HCT116 (cell line): ENCODE data around the gene NPNT. TPM values are rescaled to one million over a fixed set of nuclear protein-coding genes. Genes with fewer than 3 reads are reported as not detected.

ENCODE experiments used
- ATAC-seq: fragments of 200-7000 bp; cut with Tn5 transposase; 2 replicates; pipeline ENCODE4 v1.9.1; 2020; ENCODE audit warnings: mild to moderate bottlenecking, moderate library complexity
- BruUV-seq: library from RNA; stranded (reverse); fragments of 400-500 nt; replicated peaks from 2 replicates; lab custom pipeline; 2021; lab: Mats Ljungman, UMichigan
- CTCF ChIA-PET: fragments of 300-600 bp; sonication (Branson Sonifier 250); formaldehyde crosslinking; loops from one replicate; lab custom pipeline; 2021; ENCODE audit warnings: antibody characterized with exemption; lab: Charles Lee
- POLR2A ChIA-PET: fragments of 300-600, 350-600 bp; sonication (Branson Sonifier 250); formaldehyde crosslinking; loops from one replicate; lab custom pipeline; 2021; ENCODE audit warnings: antibody characterized with exemption; lab: Charles Lee
- RAD21 ChIA-PET, 2 experiments: fragments of 300-600 bp; sonication (Branson Sonifier 250); formaldehyde crosslinking; loops; one replicate each; lab custom pipeline; 2023; ENCODE audit warnings: low total read pairs in 2 of 2; ENCODE audit not compliant: uncharacterized antibody in 2 of 2, unreplicated experiment in 2 of 2, low non-redundant PET in 1 of 2; lab: Charles Lee
- DNase-seq: peaks from one replicate; pipeline ENCODE4 v3.0.0-alpha.2; 2010; ENCODE audit warnings: low read depth, low spot score
- H2AFZ ChIP-seq: fragments of 200-600 bp; shearing (Covaris generic), sonication (generic); 2 replicates; pipeline ENCODE4 v1.6.1; 2017; ENCODE audit warnings: low read depth, mixed run types, mixed read lengths, antibody characterized with exemption, low read length; ENCODE audit not compliant: poor library complexity, severe bottlenecking
- H3K27ac ChIP-seq: 2 replicates; pipeline ENCODE4 v1.5.1; 2012; ENCODE audit warnings: low read depth, low read length
- H3K27me3 ChIP-seq: fragments of 200-600 bp; sonication (generic); 2 replicates; pipeline ENCODE4 v1.6.1; 2016; ENCODE audit warnings: mixed run types, low read length, mixed read lengths; ENCODE audit not compliant: insufficient read depth
- H3K36me3 ChIP-seq, 2 experiments: fragments of 200-500 bp in 1 of 2; fragments of 200-600 bp in 1 of 2; sonication (Bioruptor generic) in 1 of 2; sonication (generic) in 1 of 2; 2 replicates each; pipeline versions ENCODE4 v1.5.1 to v1.6.1; 2014 to 2016; ENCODE audit warnings: low read length in 2 of 2, inconsistent platforms in 1 of 2, mixed read lengths in 1 of 2, mixed run types in 1 of 2; ENCODE audit not compliant: insufficient read depth in 2 of 2, control insufficient read depth in 1 of 2
- H3K4me1 ChIP-seq, 2 experiments: fragments of 200-600 bp in 1 of 2; sonication (generic) in 1 of 2; 2 replicates each; pipeline versions ENCODE4 v1.5.1 to v1.6.1; 2012 to 2017; ENCODE audit warnings: low read length in 2 of 2, inconsistent platforms in 1 of 2, mild to moderate bottlenecking in 1 of 2, mixed read lengths in 1 of 2, mixed run types in 1 of 2, moderate library complexity in 1 of 2; ENCODE audit not compliant: insufficient read depth in 2 of 2, control insufficient read depth in 1 of 2
- H3K4me2 ChIP-seq: fragments of 200-600 bp; sonication (generic); 2 replicates; pipeline ENCODE4 v1.6.1; 2017; ENCODE audit warnings: mixed run types, low read length, mixed read lengths
- H3K4me3 ChIP-seq, 2 experiments: fragments of 200-600 bp in 1 of 2; sonication (generic) in 1 of 2; replicated peaks in 1 of 2; 2 replicates each; pipeline ENCODE4 v1.5.1; 2011 to 2016; ENCODE audit warnings: low read length in 2 of 2, control low read depth in 1 of 2, low read depth in 1 of 2, mild to moderate bottlenecking in 1 of 2, mixed read lengths in 1 of 2, mixed run types in 1 of 2
- H3K79me2 ChIP-seq: fragments of 200-600 bp; sonication (generic); 2 replicates; pipeline ENCODE4 v1.6.1; 2017; ENCODE audit warnings: mild to moderate bottlenecking, mixed run types, low read length, moderate library complexity, mixed read lengths; ENCODE audit not compliant: insufficient read depth
- H3K9ac ChIP-seq: fragments of 200-600 bp; sonication (generic); 2 replicates; pipeline ENCODE4 v1.6.1; 2016; ENCODE audit warnings: low read length, mixed read lengths
- H3K9me2 ChIP-seq: fragments of 200-600 bp; sonication (generic), shearing (Covaris generic); 2 replicates; pipeline ENCODE4 v1.6.1; 2017; ENCODE audit warnings: mixed run types, mild to moderate bottlenecking, moderate library complexity; ENCODE audit not compliant: insufficient read depth
- H3K9me3 ChIP-seq, 2 experiments: fragments of 200-500 bp in 1 of 2; fragments of 200-600 bp in 1 of 2; sonication (Bioruptor generic) in 1 of 2; sonication (generic) in 1 of 2; 2 replicates each; pipeline ENCODE4 v1.6.1; 2014 to 2017; ENCODE audit warnings: low read length in 2 of 2, mixed read lengths in 2 of 2, inconsistent platforms in 1 of 2, low read depth in 1 of 2, mild to moderate bottlenecking in 1 of 2, mixed run types in 1 of 2, moderate library complexity in 1 of 2; ENCODE audit not compliant: control insufficient read depth in 1 of 2, insufficient read depth in 1 of 2
- H4K20me1 ChIP-seq: fragments of 200-600 bp; sonication (generic), shearing (Covaris generic); 2 replicates; pipeline ENCODE4 v1.6.1; 2017; ENCODE audit warnings: mixed run types, mild to moderate bottlenecking, moderate library complexity; ENCODE audit not compliant: insufficient read depth
- CEBPB ChIP-seq: IDR thresholded peaks from 2 replicates; pipeline ENCODE4 v1.6.1; 2012; ENCODE audit warnings: low read depth
- EGR1 ChIP-seq: IDR thresholded peaks from 2 replicates; pipeline ENCODE4 v1.6.1; 2012; ENCODE audit warnings: low read depth
- ELF1 ChIP-seq: IDR thresholded peaks from 2 replicates; pipeline ENCODE4 v1.6.1; 2012; ENCODE audit warnings: low read depth, borderline replicate concordance
- FOSL1 ChIP-seq: IDR thresholded peaks from 2 replicates; pipeline ENCODE4 v1.6.1; 2012; ENCODE audit warnings: low read depth
- POLR2A ChIP-seq: IDR thresholded peaks from 2 replicates; pipeline ENCODE4 v1.7.0; 2011; ENCODE audit warnings: borderline replicate concordance; ENCODE audit not compliant: insufficient read depth, insufficient read length; ENCODE audit errors: extremely low read depth
- POLR2AphosphoS5 ChIP-seq: IDR thresholded peaks from 2 replicates; pipeline ENCODE4 v1.6.1; 2011; ENCODE audit warnings: mild to moderate bottlenecking, low read depth, low read length, moderate library complexity
- SIN3A ChIP-seq: IDR thresholded peaks from 2 replicates; pipeline ENCODE4 v1.6.1; 2012; ENCODE audit warnings: low read depth
- TCF7L2 ChIP-seq: IDR thresholded peaks from 2 replicates; pipeline ENCODE4 v1.7.0; 2011; ENCODE audit warnings: borderline replicate concordance, inconsistent platforms; ENCODE audit not compliant: insufficient read depth, insufficient read length; ENCODE audit errors: extremely low read depth
- YY1 ChIP-seq: IDR thresholded peaks from 2 replicates; pipeline ENCODE4 v1.6.1; 2011; ENCODE audit warnings: low read length, low read depth, moderate library complexity, mild to moderate bottlenecking; ENCODE audit not compliant: insufficient replicate concordance; ENCODE audit errors: extremely low read depth
- ZFX ChIP-seq: fragments of 450-650 bp; IDR thresholded peaks from 2 replicates; pipeline ENCODE4 v1.6.1; 2017
- ZNF274 ChIP-seq: fragments of 200-500 bp; sonication (Bioruptor generic); IDR thresholded peaks from 2 replicates; pipeline ENCODE4 v1.6.1; 2014; ENCODE audit warnings: mild to moderate bottlenecking, low read depth, low read length, inconsistent platforms
- intact Hi-C: fragments of 100-400 bp; cut with micrococcal nuclease; formaldehyde crosslinking; loops from 2 replicates; pipeline ENCODE4 v1.10.0; 2022
- total RNA-seq: library from RNA; stranded (reverse); gene quantifications from one replicate; pipeline ENCODE4 v1.2.1, GENCODE V29; 2021; ENCODE audit not compliant: unreplicated experiment
- TF ChIP-seq, protein P1 (sequence below): IDR thresholded peaks from 2 replicates; pipeline ENCODE4 v1.6.1; 2012
- TF ChIP-seq, protein P2 (sequence below), 3 experiments: fragments of 200-600 bp in 1 of 3; sonication (generic) in 1 of 3; IDR thresholded peaks in 2 of 3; conservative IDR thresholded peaks in 1 of 3; 2 replicates each; pipeline ENCODE4 v1.5.1; 2012 to 2017; ENCODE audit warnings: low read depth in 2 of 3, low read length in 2 of 3, antibody characterized with exemption in 1 of 3, borderline replicate concordance in 1 of 3, control low read depth in 1 of 3, mild to moderate bottlenecking in 1 of 3, mixed read lengths in 1 of 3, mixed run types in 1 of 3, moderate library complexity in 1 of 3; ENCODE audit not compliant: insufficient read depth in 1 of 3
- TF ChIP-seq, protein P3 (sequence below): IDR thresholded peaks from 2 replicates; pipeline ENCODE4 v1.6.1; 2012; ENCODE audit warnings: low read depth

The NPNT gene
- total RNA-seq, 1 experiment from 2014 or later, result 15.8 TPM

DNA sequence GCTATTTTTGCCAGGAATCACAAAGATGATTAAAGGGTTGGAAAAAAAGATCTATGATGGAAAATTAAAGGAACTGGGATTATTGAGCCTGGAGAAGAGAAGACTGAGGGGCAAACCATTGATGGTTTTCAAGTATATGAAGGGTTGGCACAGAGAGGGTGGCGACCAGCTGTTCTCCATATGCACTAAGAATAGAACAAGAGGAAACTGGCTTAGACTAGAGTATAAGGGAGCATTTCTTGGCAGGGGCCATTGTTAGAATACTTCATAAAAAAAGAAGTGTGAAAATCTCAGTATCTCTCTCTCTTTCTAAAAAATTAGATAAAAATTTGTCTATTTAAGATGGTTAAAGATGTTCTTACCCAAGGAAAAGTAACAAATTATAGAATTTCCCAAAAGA lies 75.1 kb downstream of the NPNT start:
- no peak overlapping the region for H3K4me2 ChIP-seq
- H3K9ac ChIP-seq, result no peak overlapping the region
- no peak overlapping the region for H3K27ac ChIP-seq
- no peaks in the 10 kb centered on the region for H3K9me2 ChIP-seq
- ChIA-PET RAD21 (no interaction called here), CTCF (no interaction called here), POLR2A (no interaction called here)
- no peak for DNase-seq
- H3K27me3 ChIP-seq, result no peaks in the 10 kb centered on the region
- H4K20me1 ChIP-seq, result no peaks in the 10 kb centered on the region
- ATAC-seq, result no peak
- BruUV-seq, result no TSS peak
- TF ChIP-seq YY1 (no peak), POLR2A (no peak), TCF7L2 (no peak), FOSL1 (no peak), EGR1 (no peak)
- TF ChIP-seq, protein P1, sequence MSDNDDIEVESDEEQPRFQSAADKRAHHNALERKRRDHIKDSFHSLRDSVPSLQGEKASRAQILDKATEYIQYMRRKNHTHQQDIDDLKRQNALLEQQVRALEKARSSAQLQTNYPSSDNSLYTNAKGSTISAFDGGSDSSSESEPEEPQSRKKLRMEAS, result no peak
- TF ChIP-seq, protein P2, sequence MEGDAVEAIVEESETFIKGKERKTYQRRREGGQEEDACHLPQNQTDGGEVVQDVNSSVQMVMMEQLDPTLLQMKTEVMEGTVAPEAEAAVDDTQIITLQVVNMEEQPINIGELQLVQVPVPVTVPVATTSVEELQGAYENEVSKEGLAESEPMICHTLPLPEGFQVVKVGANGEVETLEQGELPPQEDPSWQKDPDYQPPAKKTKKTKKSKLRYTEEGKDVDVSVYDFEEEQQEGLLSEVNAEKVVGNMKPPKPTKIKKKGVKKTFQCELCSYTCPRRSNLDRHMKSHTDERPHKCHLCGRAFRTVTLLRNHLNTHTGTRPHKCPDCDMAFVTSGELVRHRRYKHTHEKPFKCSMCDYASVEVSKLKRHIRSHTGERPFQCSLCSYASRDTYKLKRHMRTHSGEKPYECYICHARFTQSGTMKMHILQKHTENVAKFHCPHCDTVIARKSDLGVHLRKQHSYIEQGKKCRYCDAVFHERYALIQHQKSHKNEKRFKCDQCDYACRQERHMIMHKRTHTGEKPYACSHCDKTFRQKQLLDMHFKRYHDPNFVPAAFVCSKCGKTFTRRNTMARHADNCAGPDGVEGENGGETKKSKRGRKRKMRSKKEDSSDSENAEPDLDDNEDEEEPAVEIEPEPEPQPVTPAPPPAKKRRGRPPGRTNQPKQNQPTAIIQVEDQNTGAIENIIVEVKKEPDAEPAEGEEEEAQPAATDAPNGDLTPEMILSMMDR (IDR thresholded peaks at IDR 0.05 in 2 of 3, conservative IDR thresholded peaks at IDR 0.05 in 1 of 3; ENCODE audit: borderline replicate concordance in 1 of 3, insufficient read depth in 1 of 3, low read depth in 2 of 3, low read length in 2 of 3), result no peak
- intact Hi-C loops, result no loop called here
- H3K4me1 ChIP-seq, result peaks cover 0 to 2% of the 10 kb centered on the region in 2 experiments; a peak in 1 of 4 replicates
- no peaks in the 10 kb centered on the region for H3K36me3 ChIP-seq
- H3K4me3 ChIP-seq, result no peak overlapping the region
- no peaks in the 10 kb centered on the region for H3K79me2 ChIP-seq
- no peaks in the 10 kb centered on the region for H3K9me3 ChIP-seq
- H2AFZ ChIP-seq, result no peak overlapping the region

DNA sequence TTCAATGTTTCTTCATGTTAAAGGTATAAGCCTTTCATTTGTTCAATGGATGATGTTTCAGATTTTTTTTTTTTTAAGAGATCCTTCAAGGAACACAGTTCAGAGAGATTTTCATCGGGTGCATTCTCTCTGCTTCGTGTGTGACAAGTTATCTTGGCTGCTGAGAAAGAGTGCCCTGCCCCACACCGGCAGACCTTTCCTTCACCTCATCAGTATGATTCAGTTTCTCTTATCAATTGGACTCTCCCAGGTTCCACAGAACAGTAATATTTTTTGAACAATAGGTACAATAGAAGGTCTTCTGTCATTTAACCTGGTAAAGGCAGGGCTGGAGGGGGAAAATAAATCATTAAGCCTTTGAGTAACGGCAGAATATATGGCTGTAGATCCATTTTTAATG lies 75.8 kb downstream of the NPNT start:
- Histone ChIP-seq H3K4me3 (no peak overlapping the region), H3K79me2 (no peaks in the 10 kb centered on the region), H3K4me1 (peaks cover 0 to 2% of the 10 kb centered on the region in 2 experiments; a peak in 1 of 4 replicates), H2AFZ (no peak overlapping the region), H3K27me3 (no peaks in the 10 kb centered on the region), H3K9ac (no peak overlapping the region), H4K20me1 (no peaks in the 10 kb centered on the region), H3K27ac (no peak overlapping the region), H3K36me3 (no peaks in the 10 kb centered on the region), H3K9me2 (no peaks in the 10 kb centered on the region), H3K9me3 (no peaks in the 10 kb centered on the region), H3K4me2 (no peak overlapping the region)
- intact Hi-C loops, result no loop called here
- TF ChIP-seq ELF1 (no peak), FOSL1 (no peak), ZFX (no peak), TCF7L2 (no peak), CEBPB (no peak), ZNF274 (no peak), YY1 (no peak), POLR2AphosphoS5 (no peak), SIN3A (no peak)
- TF ChIP-seq, protein P3, sequence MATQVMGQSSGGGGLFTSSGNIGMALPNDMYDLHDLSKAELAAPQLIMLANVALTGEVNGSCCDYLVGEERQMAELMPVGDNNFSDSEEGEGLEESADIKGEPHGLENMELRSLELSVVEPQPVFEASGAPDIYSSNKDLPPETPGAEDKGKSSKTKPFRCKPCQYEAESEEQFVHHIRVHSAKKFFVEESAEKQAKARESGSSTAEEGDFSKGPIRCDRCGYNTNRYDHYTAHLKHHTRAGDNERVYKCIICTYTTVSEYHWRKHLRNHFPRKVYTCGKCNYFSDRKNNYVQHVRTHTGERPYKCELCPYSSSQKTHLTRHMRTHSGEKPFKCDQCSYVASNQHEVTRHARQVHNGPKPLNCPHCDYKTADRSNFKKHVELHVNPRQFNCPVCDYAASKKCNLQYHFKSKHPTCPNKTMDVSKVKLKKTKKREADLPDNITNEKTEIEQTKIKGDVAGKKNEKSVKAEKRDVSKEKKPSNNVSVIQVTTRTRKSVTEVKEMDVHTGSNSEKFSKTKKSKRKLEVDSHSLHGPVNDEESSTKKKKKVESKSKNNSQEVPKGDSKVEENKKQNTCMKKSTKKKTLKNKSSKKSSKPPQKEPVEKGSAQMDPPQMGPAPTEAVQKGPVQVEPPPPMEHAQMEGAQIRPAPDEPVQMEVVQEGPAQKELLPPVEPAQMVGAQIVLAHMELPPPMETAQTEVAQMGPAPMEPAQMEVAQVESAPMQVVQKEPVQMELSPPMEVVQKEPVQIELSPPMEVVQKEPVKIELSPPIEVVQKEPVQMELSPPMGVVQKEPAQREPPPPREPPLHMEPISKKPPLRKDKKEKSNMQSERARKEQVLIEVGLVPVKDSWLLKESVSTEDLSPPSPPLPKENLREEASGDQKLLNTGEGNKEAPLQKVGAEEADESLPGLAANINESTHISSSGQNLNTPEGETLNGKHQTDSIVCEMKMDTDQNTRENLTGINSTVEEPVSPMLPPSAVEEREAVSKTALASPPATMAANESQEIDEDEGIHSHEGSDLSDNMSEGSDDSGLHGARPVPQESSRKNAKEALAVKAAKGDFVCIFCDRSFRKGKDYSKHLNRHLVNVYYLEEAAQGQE, result no peak
- TF ChIP-seq, protein P1, result no peak
- ChIA-PET POLR2A (no interaction called here), CTCF (no interaction called here), RAD21 (no interaction called here)
- ATAC-seq, result no peak
- DNase-seq, result no peak
- no TSS peak for BruUV-seq
